SKM-1 treated with dmso at 0.1 percent for 144 hours (cell line): Measurements from ENCODE around the gene SCAP.
"Not testable (repeated sequence)": the region's sequence is repeated elsewhere in the genome, so short reads cannot be mapped to it uniquely, and the experiment has no call there.

ENCODE experiments used
- DNase-seq: peaks from one replicate; lab custom pipeline; 2025; ENCODE audit not compliant: unreplicated experiment; lab: John Stamatoyannopoulos, UW

SCAP gene

DNA sequence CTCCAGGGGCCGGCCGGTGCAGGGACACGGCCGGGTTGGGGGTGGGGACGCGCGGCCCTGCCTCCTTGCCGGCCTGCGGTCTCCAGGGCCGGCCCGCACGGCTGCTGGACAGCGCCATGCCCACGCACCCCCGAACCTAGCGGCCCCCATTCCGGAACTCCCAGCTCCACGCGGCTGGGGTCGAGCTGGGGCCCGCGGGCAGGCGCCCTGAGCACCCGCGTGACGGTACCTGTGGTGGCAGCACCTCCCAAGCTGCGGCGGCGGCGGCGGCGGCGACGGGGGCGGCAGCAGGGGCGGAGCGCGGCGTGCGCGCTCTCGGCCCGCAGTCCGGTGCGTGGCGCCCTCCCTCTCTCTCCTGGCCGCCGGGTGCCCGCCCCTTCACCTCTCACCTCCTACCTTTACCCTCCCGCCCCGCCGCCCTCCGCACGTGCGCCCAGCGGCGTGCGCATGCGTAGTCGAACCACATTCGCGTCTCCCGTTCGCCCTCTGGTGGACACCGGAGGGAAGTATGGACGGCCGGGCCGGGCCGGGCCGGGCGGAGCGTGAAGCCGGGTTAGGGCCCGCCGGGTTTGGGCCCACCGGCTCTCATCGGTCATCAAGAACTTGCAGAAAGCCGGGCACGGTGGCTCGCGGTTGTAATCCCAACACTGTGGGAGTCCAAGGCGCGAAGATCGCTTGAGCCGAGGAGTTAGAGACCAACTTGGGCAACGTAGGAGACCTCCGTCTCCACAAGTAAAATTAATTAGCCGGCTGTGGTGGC, at the start of gene SCAP:
TSS of gene SCAP (minus strand) at position 372 of the 760 bp plus-strand sequence. CDS start 32,948 bp downstream, outside the sequence.
- DNase-seq, result peak; percentile 94

- DNase-seq, result peak; percentile 17
Observed at GRCh38 chr3:47523310-47524073, 47.8 kb upstream of the SCAP start.

- DNase-seq, result peak; percentile 88
Observed at GRCh38 chr3:47522082-47522987, 46.6 kb upstream of the SCAP start.

DNA sequence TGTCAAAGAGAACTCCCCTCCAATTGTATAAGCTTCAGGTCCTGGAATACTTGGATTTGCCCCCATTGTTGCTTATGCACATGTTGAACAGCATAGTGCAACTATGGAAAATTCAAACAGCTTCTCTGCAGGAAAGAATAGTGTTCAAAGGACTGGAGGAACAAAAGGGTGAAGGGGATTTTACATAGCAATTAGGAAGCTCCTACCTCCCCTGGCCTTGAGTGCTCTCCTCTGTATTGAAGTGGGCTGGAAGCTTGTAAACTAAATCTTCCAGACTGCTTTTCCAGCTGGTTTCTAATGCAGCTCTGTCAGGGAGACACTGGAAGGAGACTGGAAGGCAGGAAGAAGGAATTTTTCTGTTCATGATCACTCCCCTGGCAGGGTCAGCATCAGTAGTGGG, 45.0 kb upstream of the SCAP start:
- no peak for DNase-seq

- no peak for DNase-seq
Observed at GRCh38 chr3:47517937-47518336, 42.2 kb upstream of the SCAP start.

- no peak for DNase-seq
Observed at GRCh38 chr3:47515864-47516319, 40.2 kb upstream of the SCAP start.

- no peak for DNase-seq
Observed at GRCh38 chr3:47515100-47515499, 39.4 kb upstream of the SCAP start.

DNA sequence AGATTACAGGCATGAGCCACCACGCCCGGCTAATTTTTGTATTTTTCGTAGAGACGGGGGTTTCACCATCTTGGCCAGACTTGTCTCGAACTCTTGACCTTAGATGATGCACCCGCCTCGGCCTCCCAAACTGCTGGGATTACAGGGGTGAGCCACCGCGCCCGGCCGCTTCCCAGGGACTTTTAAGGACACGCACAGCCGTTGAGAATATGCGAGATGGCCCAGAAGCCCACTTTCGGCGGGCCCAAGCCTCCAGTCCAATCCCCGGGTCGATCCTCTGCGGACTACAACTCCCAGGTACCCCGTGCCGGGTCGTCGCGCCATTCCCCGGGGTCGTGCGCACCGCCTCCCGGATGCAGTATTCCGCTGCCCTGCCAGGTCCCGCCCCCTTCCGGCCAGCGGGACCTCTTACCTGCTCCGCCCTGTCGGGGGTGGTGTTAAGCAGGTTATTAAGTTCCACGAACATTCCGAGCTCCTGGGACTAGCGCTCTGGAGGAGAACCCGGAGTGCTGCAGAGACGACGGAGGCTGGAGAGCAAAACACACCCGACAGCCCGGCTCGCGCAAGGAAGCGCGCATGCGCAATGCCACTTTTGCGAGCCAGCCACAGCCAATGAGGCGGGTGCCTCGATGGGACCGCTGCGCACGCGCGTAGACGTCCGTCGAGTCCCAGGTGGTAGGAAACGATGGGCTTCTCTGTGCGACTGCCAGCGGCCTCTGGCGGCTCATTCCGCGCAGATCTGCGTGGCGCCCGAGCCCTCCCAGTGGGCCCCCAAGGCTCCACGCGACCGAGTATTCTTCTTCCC, 37.6 kb upstream of the SCAP start, which contains the start of gene ELP6:
TSS of gene ELP6 (minus strand) at position 588 of the 805 bp plus-strand sequence. CDS start at position 466, 122 bp downstream.
- peak; percentile 94 for DNase-seq

DNA sequence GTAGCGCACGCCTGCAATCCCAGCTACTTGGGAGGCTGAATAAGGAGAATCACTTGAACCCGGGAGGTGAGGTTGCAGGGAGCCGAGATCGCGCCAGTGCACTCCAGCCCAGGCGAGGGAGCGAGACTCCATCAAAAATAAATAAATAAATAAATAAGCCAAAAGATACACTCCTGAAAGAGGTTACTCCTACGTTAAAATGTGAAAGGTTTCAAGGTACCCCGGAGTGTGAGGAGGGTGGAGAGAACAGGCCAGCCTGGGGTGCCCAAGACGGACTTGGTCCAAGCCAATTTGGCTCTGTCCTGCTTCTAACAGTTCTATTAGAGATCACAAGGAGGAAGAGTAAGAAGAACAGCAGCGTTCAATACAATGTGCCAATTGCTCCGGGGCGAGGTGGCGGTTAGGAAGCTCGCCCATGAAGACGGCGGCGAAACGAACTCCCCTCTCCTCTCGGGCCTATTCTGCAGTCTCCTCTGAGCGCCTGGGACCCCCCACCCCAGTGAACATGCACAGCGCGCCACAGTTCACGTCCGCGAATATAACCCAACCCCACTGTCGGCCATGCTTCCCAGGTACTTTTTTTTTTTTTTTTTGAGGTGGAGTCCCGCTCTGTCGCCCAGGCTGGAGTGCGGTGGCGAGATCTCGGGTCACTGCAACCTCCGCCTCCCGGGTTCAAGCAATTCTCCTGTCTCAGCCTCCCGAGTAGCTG, 36.8 kb upstream of the SCAP start:
- peak; percentile 16 for DNase-seq

DNA sequence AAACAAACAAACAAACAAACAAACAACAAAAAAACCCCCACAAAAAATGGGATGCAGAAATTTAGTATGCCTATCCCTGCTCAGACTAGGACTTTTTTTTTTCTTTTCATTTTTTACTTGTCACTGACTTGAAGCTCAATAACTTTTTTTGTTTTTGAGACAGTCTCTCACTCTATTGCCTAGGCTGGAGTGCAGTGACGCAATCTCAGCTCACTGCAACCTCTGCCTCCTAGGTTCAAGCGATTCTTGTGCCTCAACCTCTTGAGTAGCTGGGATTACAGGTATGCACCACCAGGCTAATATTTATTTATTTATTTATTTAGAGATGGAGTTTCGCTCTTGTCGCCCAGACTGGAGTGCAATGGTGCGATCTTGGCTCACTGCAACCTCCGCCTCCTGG, 29.5 kb upstream of the SCAP start:
- DNase-seq, result not testable (repeated sequence)

GRCh38 chr3:47504113-47504512, 28.4 kb upstream of the SCAP start:
- no peak for DNase-seq

GRCh38 chr3:47503033-47503432, 27.3 kb upstream of the SCAP start:
- no peak for DNase-seq

- no peak for DNase-seq
Observed at GRCh38 chr3:47496892-47497291, 21.2 kb upstream of the SCAP start.

- no peak for DNase-seq
Observed at GRCh38 chr3:47495886-47496285, 20.1 kb upstream of the SCAP start.

GRCh38 chr3:47495111-47495510, 19.4 kb upstream of the SCAP start:
- DNase-seq, result no peak

- no peak for DNase-seq
Observed at GRCh38 chr3:47491777-47492176, 16.0 kb upstream of the SCAP start.

- no peak for DNase-seq
Observed at GRCh38 chr3:47491186-47491585, 15.4 kb upstream of the SCAP start.

DNA sequence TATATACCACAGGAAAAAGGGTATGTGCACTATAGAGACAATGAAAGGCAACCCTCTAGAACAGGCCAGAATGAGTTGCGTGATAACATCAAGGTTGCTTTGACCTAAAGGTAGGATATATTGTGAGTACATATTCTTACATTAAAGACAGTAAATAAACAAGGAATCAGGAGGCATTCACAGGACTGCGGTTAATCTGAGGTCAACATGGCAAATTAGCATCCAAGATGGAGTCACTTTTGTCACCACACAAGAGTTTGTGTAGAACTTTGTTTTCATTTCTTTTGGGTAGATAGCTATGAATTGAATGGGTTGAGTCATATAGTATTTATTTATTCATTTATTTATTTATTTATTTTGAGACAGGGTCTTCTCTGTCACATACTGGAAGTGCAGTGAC, 11.5 kb upstream of the SCAP start:
- DNase-seq, result no peak

DNA sequence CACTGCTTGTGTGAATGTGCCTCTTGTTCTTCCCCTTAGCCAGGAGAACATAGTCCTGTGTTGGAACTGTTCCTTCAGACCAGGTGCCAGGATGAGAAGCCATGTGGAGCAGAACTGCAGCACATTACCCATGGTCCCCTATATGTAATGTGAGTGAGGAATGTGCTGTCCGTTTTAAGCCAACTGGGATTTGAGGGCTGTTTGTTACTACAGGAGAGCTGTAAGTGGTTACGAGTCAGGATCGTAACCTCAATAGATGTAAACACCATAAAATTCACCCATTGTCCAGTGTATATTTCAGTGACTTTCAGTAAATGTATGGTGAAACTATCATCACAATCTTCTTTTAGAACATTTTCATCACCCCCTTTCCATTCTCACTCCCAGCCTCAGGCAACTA, 10.1 kb upstream of the SCAP start:
- no peak for DNase-seq

DNA sequence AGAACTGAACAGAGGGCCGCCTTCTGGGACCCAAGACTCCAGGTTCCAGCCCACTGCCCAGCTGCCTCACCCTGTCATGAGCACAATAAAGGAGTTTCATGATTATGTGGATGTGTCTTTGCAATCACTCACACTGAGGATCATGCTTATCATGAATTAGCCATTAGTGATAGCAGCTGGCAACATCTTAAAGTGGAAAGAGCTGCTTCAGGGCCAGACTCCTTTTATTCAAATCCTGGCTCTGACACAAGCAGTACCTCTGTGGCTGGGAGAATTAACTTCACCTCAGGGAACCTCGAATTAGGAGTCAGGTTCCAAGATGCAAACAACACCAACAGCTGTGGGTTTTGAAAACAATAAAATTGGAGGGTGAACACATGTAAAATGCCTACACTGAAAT, 6.6 kb upstream of the SCAP start:
- no peak for DNase-seq
